Muscle of back (tissue), 11 donors: ENCODE data around the gene LIPK. TPM values are rescaled to one million over a fixed set of nuclear protein-coding genes. Genes with fewer than 3 reads are reported as not detected.
A peak's percentile ranks its signal among the peaks of the same experiment; 100 is the strongest.
"Not testable (repeated sequence)": the region's sequence is repeated elsewhere in the genome, so short reads cannot be mapped to it uniquely, and the experiment has no call there.

Source experiments
- DNase-seq, 3 donors: peaks; one replicate each; pipeline versions ENCODE4 v3.0.0 to v3.0.0-alpha.2; 2013
- polyA plus RNA-seq, 10 donors: library from polyadenylated mRNA; unstranded; fragments of 120-200 nt; gene quantifications; one replicate each; pipeline ENCODE4 v1.2.1, GENCODE V29; 2013; ENCODE audit not compliant: insufficient read length in 10 of 10

Gene LIPK
- polyA plus RNA-seq, 10 donors, result 0.51 to 0.53 TPM; not detected in 8

GRCh38 chr10:88709361-88709760 is 3.3 kb downstream of the LIPK start:
- not testable (repeated sequence) for DNase-seq

GRCh38 chr10:88715517-88715916 is 9.5 kb downstream of the LIPK start:
- no peak for DNase-seq

- DNase-seq, result no peak
These were observed 15.3 kb downstream of the LIPK start for GRCh38 chr10:88721392-88721791.

GRCh38 chr10:88725798-88726197 is 19.7 kb downstream of the LIPK start:
- no peak for DNase-seq

GRCh38 chr10:88728107-88728763 is 22.2 kb downstream of the LIPK start:
- no peak for DNase-seq

- no peak for DNase-seq
These were observed 24.8 kb downstream of the LIPK start for GRCh38 chr10:88730864-88731263.

GRCh38 chr10:88731296-88731695 is 25.2 kb downstream of the LIPK start:
- no peak for DNase-seq

- no peak for DNase-seq
These were observed 27.2 kb downstream of the LIPK start for GRCh38 chr10:88733215-88733614.

- DNase-seq, result peak in 1 of 3 donors; percentile 24
These were observed 29.6 kb downstream of the LIPK start for GRCh38 chr10:88735661-88736060.

GRCh38 chr10:88741921-88742320 is 35.9 kb downstream of the LIPK start:
- not testable (repeated sequence) for DNase-seq

GRCh38 chr10:88742448-88742847 is 36.4 kb downstream of the LIPK start:
- DNase-seq, result no peak

GRCh38 chr10:88744002-88744401 is 38.0 kb downstream of the LIPK start:
- no peak for DNase-seq

GRCh38 chr10:88745633-88746032 is 39.6 kb downstream of the LIPK start:
- no peak for DNase-seq

GRCh38 chr10:88754287-88754686 is 48.2 kb downstream of the LIPK start:
- DNase-seq, result peak in 2 of 3 donors; percentile 35 to 51

- no peak for DNase-seq
These were observed 49.7 kb downstream of the LIPK start for GRCh38 chr10:88755753-88756152.

- no peak for DNase-seq
These were observed 50.6 kb downstream of the LIPK start for GRCh38 chr10:88756660-88757059.

GRCh38 chr10:88759366-88760101 is 53.5 kb downstream of the LIPK start, which contains the start of gene LIPN:
LIPN (plus strand) TSS chr10:88760020; CDS start chr10:88761406, 1,386 bp downstream.
- peak in 1 of 3 donors; percentile 16 for DNase-seq

- DNase-seq, result no peak
These were observed 56.9 kb downstream of the LIPK start for GRCh38 chr10:88762906-88763305.

GRCh38 chr10:88763441-88763840 is 57.4 kb downstream of the LIPK start:
- no peak for DNase-seq

GRCh38 chr10:88764110-88764509 is 58.1 kb downstream of the LIPK start:
- DNase-seq, result no peak

GRCh38 chr10:88765816-88766215 is 59.8 kb downstream of the LIPK start:
- DNase-seq, result no peak

- DNase-seq, result no peak
These were observed 63.3 kb downstream of the LIPK start for GRCh38 chr10:88769384-88769783.

GRCh38 chr10:88781206-88781605 is 75.2 kb downstream of the LIPK start:
- no peak for DNase-seq
